Heart left ventricle (tissue), 13 donors: ENCODE results near the gene FOXO1.

Source experiments
- POLR2A ChIP-seq, 2 donors: fragments of 450-650 bp; IDR thresholded peaks; one replicate each; pipeline ENCODE4 v1.6.1; 2017; ENCODE audit warnings: antibody characterized with exemption in 2 of 2, mild to moderate bottlenecking in 2 of 2, moderate library complexity in 2 of 2
- TF ChIP-seq, protein P1 (sequence below), 12 donors: fragments of 200-600 bp; sonication (generic) in 4 of 12; IDR thresholded peaks; one replicate each; pipeline versions ENCODE4 v1.5.0 to v1.8.0; 2018 to 2022; ENCODE audit warnings: antibody characterized with exemption in 12 of 12, mild to moderate bottlenecking in 5 of 12
- donor health status: ischemic (EF 13 %, LVEDD 7.1; RV severe dilation, severe dysfunction).
- donor health status: DM: no; HTN: yes; CAD: no.
- donor health status: DM: no; HTN: no; CAD: no.
- donor health status: ischemic (EF 25% LVEDD 6.9; RV normal size, moderate dysfunction).
- donor health status: ischemic (EF 25% LVEDD 5.7; RV mildly dilated, moderate dysfunction).
- donor health status: ischemic (EF 35%, LVEDD 5.7; RV mildly dilated, moderate dysfunction).
- donor health status: nonischemic (EF 11% LVEDD 7.7; RV severe dilation, severe dysfunction).
- donor health status: DM: yes; HTN: yes; CAD: no.
- donor health status: PGD.
- donor health status: ischemic (EF 29% LVEDD 5.4; RV normal size, mild dysfunction).
- donor health status: nonischemic (EF 23%, LVEDD 6.1; RV moderate dilation, normal function).

DNA sequence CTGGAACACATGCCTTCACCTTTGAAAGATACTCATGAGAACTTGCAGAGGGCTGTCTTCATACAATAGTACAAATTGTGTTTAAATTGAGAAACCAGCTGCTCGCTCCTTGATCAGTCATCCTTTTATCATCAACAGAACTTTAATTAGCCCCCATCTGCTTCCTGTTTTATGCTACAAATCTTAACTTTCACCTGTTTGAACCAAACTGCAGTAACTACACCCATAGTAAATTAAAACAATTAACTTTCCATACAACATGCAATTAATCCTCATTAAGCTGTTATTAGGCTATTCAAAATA lies 85.2 kb downstream of the FOXO1 start:
- TF ChIP-seq, protein P1, sequence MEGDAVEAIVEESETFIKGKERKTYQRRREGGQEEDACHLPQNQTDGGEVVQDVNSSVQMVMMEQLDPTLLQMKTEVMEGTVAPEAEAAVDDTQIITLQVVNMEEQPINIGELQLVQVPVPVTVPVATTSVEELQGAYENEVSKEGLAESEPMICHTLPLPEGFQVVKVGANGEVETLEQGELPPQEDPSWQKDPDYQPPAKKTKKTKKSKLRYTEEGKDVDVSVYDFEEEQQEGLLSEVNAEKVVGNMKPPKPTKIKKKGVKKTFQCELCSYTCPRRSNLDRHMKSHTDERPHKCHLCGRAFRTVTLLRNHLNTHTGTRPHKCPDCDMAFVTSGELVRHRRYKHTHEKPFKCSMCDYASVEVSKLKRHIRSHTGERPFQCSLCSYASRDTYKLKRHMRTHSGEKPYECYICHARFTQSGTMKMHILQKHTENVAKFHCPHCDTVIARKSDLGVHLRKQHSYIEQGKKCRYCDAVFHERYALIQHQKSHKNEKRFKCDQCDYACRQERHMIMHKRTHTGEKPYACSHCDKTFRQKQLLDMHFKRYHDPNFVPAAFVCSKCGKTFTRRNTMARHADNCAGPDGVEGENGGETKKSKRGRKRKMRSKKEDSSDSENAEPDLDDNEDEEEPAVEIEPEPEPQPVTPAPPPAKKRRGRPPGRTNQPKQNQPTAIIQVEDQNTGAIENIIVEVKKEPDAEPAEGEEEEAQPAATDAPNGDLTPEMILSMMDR (IDR thresholded peaks at IDR 0.05): no peak
- no peak for TF ChIP-seq POLR2A (IDR thresholded peaks at IDR 0.05)
